Chondrocyte (in vitro differentiated cells): Measurements from ENCODE around the gene MESP2. TPM values are rescaled to one million over a fixed set of nuclear protein-coding genes. Genes with fewer than 3 reads are reported as not detected.
A peak's percentile ranks its signal among the peaks of the same experiment; 100 is the strongest.

Experiments
- DNase-seq: peaks from one replicate; pipeline ENCODE4 v3.0.0; 2021; ENCODE audit warnings: mixed read lengths, low spot score
- H3K27ac Mint-ChIP-seq: one replicate; pipeline ENCODE4 v1.8.0; 2021; ENCODE audit warnings: mild to moderate bottlenecking, moderate library complexity, mixed read lengths; ENCODE audit not compliant: unreplicated experiment
- H3K27me3 Mint-ChIP-seq: 2 replicates; pipeline ENCODE4 v1.8.0; 2021; ENCODE audit warnings: low read depth, mixed read lengths
- H3K36me3 Mint-ChIP-seq: 2 replicates; pipeline ENCODE4 v1.8.0; 2021; ENCODE audit warnings: low read depth, mixed read lengths
- H3K4me1 Mint-ChIP-seq: 2 replicates; pipeline ENCODE4 v1.8.0; 2021; ENCODE audit warnings: low read depth, mild to moderate bottlenecking, mixed read lengths
- H3K4me3 Mint-ChIP-seq: one replicate; pipeline ENCODE4 v1.8.0; 2021; ENCODE audit warnings: mild to moderate bottlenecking, moderate library complexity, mixed read lengths; ENCODE audit not compliant: unreplicated experiment
- H3K9me3 Mint-ChIP-seq: 2 replicates; pipeline ENCODE4 v1.8.0; 2021; ENCODE audit warnings: low read depth, mixed read lengths
- total RNA-seq: library from RNA; stranded (reverse); gene quantifications from 3 replicates; pipeline ENCODE4 v1.2.1, GENCODE V29; 2021
- TF ChIP-seq, protein P1 (sequence below): fragments of 200-600 bp; sonication (generic); IDR thresholded peaks from 2 replicates; pipeline ENCODE4 v1.5.0; 2021; ENCODE audit warnings: antibody characterized with exemption, mild to moderate bottlenecking, moderate library complexity

MESP2 gene
- total RNA-seq, 1 donor from 2014 or later: 0.25 TPM

- H3K36me3 Mint-ChIP-seq: peaks cover 10% of the 10 kb centered on the region
- peak; percentile 74 for DNase-seq
- TF ChIP-seq, protein P1, sequence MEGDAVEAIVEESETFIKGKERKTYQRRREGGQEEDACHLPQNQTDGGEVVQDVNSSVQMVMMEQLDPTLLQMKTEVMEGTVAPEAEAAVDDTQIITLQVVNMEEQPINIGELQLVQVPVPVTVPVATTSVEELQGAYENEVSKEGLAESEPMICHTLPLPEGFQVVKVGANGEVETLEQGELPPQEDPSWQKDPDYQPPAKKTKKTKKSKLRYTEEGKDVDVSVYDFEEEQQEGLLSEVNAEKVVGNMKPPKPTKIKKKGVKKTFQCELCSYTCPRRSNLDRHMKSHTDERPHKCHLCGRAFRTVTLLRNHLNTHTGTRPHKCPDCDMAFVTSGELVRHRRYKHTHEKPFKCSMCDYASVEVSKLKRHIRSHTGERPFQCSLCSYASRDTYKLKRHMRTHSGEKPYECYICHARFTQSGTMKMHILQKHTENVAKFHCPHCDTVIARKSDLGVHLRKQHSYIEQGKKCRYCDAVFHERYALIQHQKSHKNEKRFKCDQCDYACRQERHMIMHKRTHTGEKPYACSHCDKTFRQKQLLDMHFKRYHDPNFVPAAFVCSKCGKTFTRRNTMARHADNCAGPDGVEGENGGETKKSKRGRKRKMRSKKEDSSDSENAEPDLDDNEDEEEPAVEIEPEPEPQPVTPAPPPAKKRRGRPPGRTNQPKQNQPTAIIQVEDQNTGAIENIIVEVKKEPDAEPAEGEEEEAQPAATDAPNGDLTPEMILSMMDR: no peak
- H3K9me3 Mint-ChIP-seq: peaks cover 8% of the 10 kb centered on the region
- peak overlapping the region; percentile 27 for H3K27ac Mint-ChIP-seq
- H3K4me1 Mint-ChIP-seq: peaks cover 21% of the 10 kb centered on the region
- no peak overlapping the region for H3K4me3 Mint-ChIP-seq
- no peaks in the 10 kb centered on the region for H3K27me3 Mint-ChIP-seq
Measured at GRCh38 chr15:89783111-89783860, 7.2 kb downstream of the MESP2 start.

GRCh38 chr15:89783861-89784685, 7.9 kb downstream of the MESP2 start:
- DNase-seq: peak; percentile 72
- TF ChIP-seq, protein P1: no peak
- Mint-ChIP-seq H3K4me3 (no peak overlapping the region), H3K36me3 (peaks cover 11% of the 10 kb centered on the region), H3K9me3 (peaks cover 9% of the 10 kb centered on the region), H3K27me3 (no peaks in the 10 kb centered on the region), H3K27ac (no peak overlapping the region), H3K4me1 (peaks cover 21% of the 10 kb centered on the region)

- Mint-ChIP-seq H3K27ac (no peak overlapping the region), H3K9me3 (peaks cover 9% of the 10 kb centered on the region)
- TF ChIP-seq, protein P1: no peak
Measured at GRCh38 chr15:89784686-89784960, 8.5 kb downstream of the MESP2 start.

DNA sequence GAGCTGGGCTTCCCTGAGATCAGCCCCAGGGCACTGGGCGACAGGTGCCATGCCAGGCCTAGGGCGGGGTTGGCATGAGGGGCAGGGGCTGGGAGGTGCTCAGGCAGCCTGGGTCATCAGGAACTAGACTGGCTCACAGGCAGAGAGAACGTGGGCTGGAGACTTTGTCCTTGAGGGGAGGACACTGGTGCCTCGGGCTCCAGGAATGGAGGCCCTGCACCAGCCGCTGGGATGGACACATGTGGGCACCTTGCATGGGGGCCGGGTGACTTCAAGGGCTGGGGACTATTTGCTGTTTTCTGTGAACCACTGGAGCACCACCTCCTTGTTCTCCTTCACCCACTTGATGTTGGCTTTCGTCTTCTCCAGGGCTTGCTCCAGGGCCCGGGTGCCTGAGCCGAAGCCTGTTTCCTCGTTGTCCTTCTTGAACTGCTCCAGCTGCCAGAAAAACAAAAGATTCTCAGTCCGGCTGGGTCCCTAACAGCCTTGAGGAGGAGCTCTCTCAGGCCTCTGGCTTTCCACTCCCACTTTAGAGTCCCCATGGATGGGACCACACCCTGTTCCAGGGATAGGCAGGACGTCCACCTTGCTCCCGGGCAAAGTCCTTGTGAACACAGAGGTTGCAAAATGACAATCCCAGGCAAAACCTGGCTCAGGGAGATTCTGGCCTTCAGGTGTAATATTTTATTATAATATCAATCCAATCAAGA, 9.1 kb downstream of the MESP2 start:
- peaks cover 9% of the 10 kb centered on the region for H3K9me3 Mint-ChIP-seq
- no peaks in the 10 kb centered on the region for H3K27me3 Mint-ChIP-seq
- TF ChIP-seq, protein P1: no peak
- H3K4me3 Mint-ChIP-seq: no peak overlapping the region
- DNase-seq: peak; percentile 59
- peaks cover 21% of the 10 kb centered on the region for H3K4me1 Mint-ChIP-seq
- H3K36me3 Mint-ChIP-seq: peaks cover 13% of the 10 kb centered on the region
- peak overlapping the region; percentile 57 for H3K27ac Mint-ChIP-seq

More at GRCh38 chr15:89784686-89784960, 8.5 kb downstream of the MESP2 start:
- H3K36me3 Mint-ChIP-seq: peaks cover 11% of the 10 kb centered on the region
- peaks cover 21% of the 10 kb centered on the region for H3K4me1 Mint-ChIP-seq
- no peaks in the 10 kb centered on the region for H3K27me3 Mint-ChIP-seq
- DNase-seq: peak; percentile 68
- H3K4me3 Mint-ChIP-seq: no peak overlapping the region

- H3K4me3 Mint-ChIP-seq: no peak overlapping the region
- no peaks in the 10 kb centered on the region for H3K27me3 Mint-ChIP-seq
Measured at GRCh38 chr15:89785774-89786140, 9.6 kb downstream of the MESP2 start.

More at GRCh38 chr15:89785774-89786140, 9.6 kb downstream of the MESP2 start:
- peaks cover 19% of the 10 kb centered on the region for H3K4me1 Mint-ChIP-seq
- DNase-seq: no peak
- peak overlapping the region; percentile 57 for H3K27ac Mint-ChIP-seq
- H3K9me3 Mint-ChIP-seq: peaks cover 9% of the 10 kb centered on the region
- H3K36me3 Mint-ChIP-seq: peaks cover 16% of the 10 kb centered on the region
- TF ChIP-seq, protein P1: no peak
